ENCODE results near the gene PWWP2B. TPM values are rescaled to one million over a fixed set of nuclear protein-coding genes. Genes with fewer than 3 reads are reported as not detected.

The PWWP2B gene
- 6.3 and 7.0 TPM in 2 replicates for total RNA-seq (ENCODE audit: low replicate concordance)

GRCh38 chr10:132397036-132397541, at the start of gene PWWP2B:
TSS of gene PWWP2B (plus strand) at chr10:132397200. CDS start at chr10:132397227, 27 bp downstream.

Other genes starting within 250 kb of the PWWP2B start
- gene DPYSL4, start 210.3 kb upstream of the PWWP2B start, total RNA-seq (ENCODE audit: low replicate concordance): 4.9 and 7.2 TPM in 2 replicates
- gene STK32C, start 89.2 kb upstream of the PWWP2B start, total RNA-seq (ENCODE audit: low replicate concordance): 9.4 and 25.0 TPM in 2 replicates
- 8.2 and 9.2 TPM in 2 replicates for gene LRRC27, start 65.0 kb upstream of the PWWP2B start, total RNA-seq (ENCODE audit: low replicate concordance)
- 26.3 and 38.0 TPM in 2 replicates for gene INPP5A, start 140.6 kb downstream of the PWWP2B start, total RNA-seq (ENCODE audit: low replicate concordance)

Measured in smooth muscle cell of the coronary artery (primary cell).